ENCODE results near the gene FBXO40.
"Not testable (repeated sequence)": the region's sequence is repeated elsewhere in the genome, so short reads cannot be mapped to it uniquely, and the experiment has no call there.

- not testable (repeated sequence) for TF ChIP-seq CTCF (IDR thresholded peaks at IDR 0.05); ZFX (IDR thresholded peaks at IDR 0.05; ENCODE audit: borderline replicate concordance)
Observed at GRCh38 chr3:121599900-121600299, 6.7 kb downstream of the FBXO40 start.

Data from 22Rv1 (cell line).